AG10803 (cell line): ENCODE data around the gene EXOC4.

Source experiments
- DNase-seq: peaks from one replicate; pipeline ENCODE4 v3.0.0; 2010; ENCODE audit warnings: low read depth
- H3K4me3 ChIP-seq: 2 replicates; pipeline ENCODE4 v1.5.1; 2011; ENCODE audit warnings: mild to moderate bottlenecking, low read length, control low read depth
- CTCF ChIP-seq: conservative IDR thresholded peaks from 2 replicates; pipeline ENCODE4 v1.5.1; 2011; ENCODE audit warnings: mild to moderate bottlenecking, low read length, control low read depth, inconsistent platforms

Gene EXOC4

GRCh38 chr7:133682364-133683181, 429.7 kb downstream of the EXOC4 start:
- no peak for TF ChIP-seq CTCF
- H3K4me3 ChIP-seq = no peak overlapping the region
- no peak for DNase-seq

- no peak overlapping the region for H3K4me3 ChIP-seq
- TF ChIP-seq CTCF = no peak
- DNase-seq = no peak
Observed at GRCh38 chr7:133683182-133683454, 430.2 kb downstream of the EXOC4 start.

GRCh38 chr7:133688483-133689239, 435.8 kb downstream of the EXOC4 start:
- no peak overlapping the region for H3K4me3 ChIP-seq
- no peak for TF ChIP-seq CTCF
- peak; percentile 91 for DNase-seq

DNA sequence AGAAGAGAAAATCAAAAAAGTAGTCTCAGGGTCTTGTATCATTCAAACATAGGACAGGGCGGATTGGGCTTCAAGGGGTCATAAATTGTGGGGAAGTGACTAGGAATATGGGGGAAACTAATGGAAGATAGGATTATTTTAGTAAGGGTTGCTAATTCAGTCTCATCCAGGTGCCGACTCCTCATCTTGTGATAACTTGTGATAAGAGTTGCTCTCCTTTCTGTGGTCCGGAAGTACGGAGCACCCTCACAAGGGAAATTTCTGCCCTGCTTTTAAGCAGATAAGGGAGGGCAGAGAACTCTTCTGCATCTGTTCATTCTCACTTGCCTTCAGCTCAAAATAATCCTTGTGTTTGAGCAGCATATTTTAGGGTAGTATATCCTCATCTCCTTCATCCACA, 437.9 kb downstream of the EXOC4 start:
- no peak for DNase-seq
- H3K4me3 ChIP-seq = no peak overlapping the region
- no peak for TF ChIP-seq CTCF

DNA sequence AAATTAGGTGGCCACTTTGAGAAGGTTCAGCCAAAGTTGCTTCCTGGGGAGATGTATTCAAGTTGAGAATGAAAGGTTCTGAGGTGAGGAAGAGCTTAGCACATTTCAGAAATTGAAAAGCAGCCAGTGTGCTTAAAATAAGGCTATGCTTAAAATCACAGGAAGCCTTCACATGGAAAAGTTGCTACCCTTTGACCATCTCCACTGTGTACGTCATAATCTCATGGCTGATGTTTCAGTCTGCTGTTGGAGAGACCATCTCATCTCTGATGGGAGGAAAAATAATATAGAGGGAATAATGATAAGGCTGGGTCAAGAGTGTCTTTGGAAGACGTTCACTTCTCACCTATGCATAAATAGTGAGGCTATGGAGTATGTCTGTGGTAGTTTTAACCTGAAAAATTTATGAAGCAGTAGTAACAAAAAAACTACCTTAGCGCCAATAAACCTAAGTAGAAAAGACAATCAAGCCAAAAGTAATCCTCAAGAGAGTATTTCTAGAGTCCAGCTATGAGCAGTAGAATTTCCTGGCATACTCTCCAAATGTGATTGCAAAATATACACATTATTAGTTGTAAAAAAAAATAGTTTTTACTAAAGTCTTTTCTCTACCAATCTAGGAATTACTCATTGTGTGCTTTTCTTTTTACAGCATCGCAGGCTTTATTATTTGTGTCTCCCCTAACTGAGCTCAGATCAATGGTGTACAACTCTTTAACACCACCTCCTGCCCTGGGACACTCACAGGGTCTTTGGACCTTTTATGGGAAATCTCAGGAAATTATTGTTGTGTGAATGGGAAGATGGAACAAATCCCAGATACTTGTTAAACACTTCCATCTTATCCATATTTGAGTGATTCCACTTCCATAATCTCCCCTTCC, 439.1 kb downstream of the EXOC4 start:
- TF ChIP-seq CTCF = no peak
- DNase-seq = peak; percentile 73
- no peak overlapping the region for H3K4me3 ChIP-seq

GRCh38 chr7:133693281-133693680, 440.4 kb downstream of the EXOC4 start:
- H3K4me3 ChIP-seq = no peak overlapping the region
- DNase-seq = no peak
- no peak for TF ChIP-seq CTCF
